HEK293T (cell line): ENCODE data around the gene EPHB1.

ENCODE experiments used
- BHLHE40 ChIP-seq: fragments of 450-650 bp; IDR thresholded peaks from 2 replicates; pipeline ENCODE4 v1.6.1; 2016; ENCODE audit warnings: mild to moderate bottlenecking, moderate library complexity, borderline replicate concordance
- CTBP1 ChIP-seq: fragments of 450-650 bp; IDR thresholded peaks from 2 replicates; pipeline ENCODE4 v1.6.1; 2016; ENCODE audit warnings: borderline replicate concordance
- FOXM1 ChIP-seq: fragments of 450-650 bp; IDR thresholded peaks from 2 replicates; pipeline ENCODE4 v1.6.1; 2017; ENCODE audit warnings: mild to moderate bottlenecking, borderline replicate concordance
- L3MBTL2 ChIP-seq: fragments of 450-650 bp; conservative IDR thresholded peaks from 2 replicates; pipeline ENCODE4 v1.6.1; 2016; ENCODE audit warnings: mild to moderate bottlenecking
- LEF1 ChIP-seq: fragments of 450-650 bp; IDR thresholded peaks from 2 replicates; pipeline ENCODE4 v1.6.1; 2017; ENCODE audit warnings: mild to moderate bottlenecking, borderline replicate concordance
- SP1 ChIP-seq: fragments of 450-650 bp; IDR thresholded peaks from 2 replicates; pipeline ENCODE4 v1.6.1; 2017
- SUZ12 ChIP-seq: fragments of 450-650 bp; IDR thresholded peaks from 2 replicates; pipeline ENCODE4 v1.6.1; 2016; ENCODE audit warnings: mild to moderate bottlenecking
- TF ChIP-seq, protein P1 (sequence below): fragments of 450-650 bp; IDR thresholded peaks from 2 replicates; pipeline ENCODE4 v1.6.1; 2016

DNA sequence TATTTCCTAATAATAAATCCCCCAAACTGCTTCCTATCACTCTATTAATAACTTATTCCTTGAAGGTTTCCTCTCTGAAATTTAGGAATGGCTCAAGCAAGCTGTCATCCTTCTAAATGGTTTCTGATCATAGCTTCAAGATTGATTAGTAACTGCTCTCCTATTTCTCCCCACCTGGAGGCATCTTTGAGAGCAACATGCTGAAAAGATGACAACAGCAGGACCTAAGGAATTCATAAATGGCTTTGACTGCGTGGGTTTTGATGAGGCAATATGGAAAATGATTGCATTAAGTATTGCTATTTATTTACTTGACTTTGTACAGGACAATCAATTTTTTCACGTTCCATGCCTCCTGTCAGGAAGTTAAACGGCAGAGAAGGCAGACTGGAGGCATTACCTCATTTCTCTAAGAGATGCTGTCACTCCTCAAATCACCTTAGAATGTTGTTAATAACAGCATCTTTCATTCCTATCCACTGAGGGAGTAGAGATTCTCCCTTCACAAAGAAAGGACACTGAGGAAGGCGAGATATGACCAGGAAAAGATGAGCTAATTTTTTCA lies 256.4 kb downstream of the EPHB1 start:
- TF ChIP-seq, protein P1, sequence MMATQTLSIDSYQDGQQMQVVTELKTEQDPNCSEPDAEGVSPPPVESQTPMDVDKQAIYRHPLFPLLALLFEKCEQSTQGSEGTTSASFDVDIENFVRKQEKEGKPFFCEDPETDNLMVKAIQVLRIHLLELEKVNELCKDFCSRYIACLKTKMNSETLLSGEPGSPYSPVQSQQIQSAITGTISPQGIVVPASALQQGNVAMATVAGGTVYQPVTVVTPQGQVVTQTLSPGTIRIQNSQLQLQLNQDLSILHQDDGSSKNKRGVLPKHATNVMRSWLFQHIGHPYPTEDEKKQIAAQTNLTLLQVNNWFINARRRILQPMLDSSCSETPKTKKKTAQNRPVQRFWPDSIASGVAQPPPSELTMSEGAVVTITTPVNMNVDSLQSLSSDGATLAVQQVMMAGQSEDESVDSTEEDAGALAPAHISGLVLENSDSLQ, result no peak
- no peak for TF ChIP-seq L3MBTL2
- no peak for TF ChIP-seq SP1
- TF ChIP-seq FOXM1, result no peak
- TF ChIP-seq LEF1, result no peak
- TF ChIP-seq CTBP1, result no peak
- TF ChIP-seq BHLHE40, result no peak
- no peak for TF ChIP-seq SUZ12
